ENCODE results near the gene CTSK. TPM values are rescaled to one million over a fixed set of nuclear protein-coding genes. Genes with fewer than 3 reads are reported as not detected.
"Not testable (repeated sequence)": the region's sequence is repeated elsewhere in the genome, so short reads cannot be mapped to it uniquely, and the experiment has no call there.

Gene CTSK
- total RNA-seq (2014; rRNA removed; shearing (Covaris generic)) = 0.10 TPM in 1 of 2 replicates, not detected in the other

- DNase-seq (ENCODE audit: low spot score) = no peak
Observed at GRCh38 chr1:150808121-150808520, at the start of gene CTSK. TSS of gene CTSK (minus strand) at chr1:150808260. CDS start at chr1:150806805, 1,455 bp downstream.

DNA sequence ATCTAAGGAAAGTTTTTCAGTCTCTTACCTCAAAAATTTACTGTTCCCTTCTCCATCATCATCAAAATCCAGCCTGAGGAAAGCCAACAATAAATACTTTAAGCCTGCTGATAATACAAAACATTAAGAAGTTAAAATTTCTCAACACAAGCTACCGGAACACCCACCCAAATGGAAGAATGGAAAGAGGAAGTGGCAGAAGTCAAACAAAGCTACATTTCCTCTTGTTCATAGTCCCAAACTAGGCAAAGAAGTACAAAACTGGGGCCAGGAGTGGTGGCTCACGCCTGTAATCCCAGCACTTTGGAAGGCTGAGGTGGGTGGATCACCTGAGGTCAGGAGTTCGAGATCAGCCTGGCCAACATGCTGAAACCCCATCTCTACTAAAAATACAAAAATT lies 44.7 kb upstream of the CTSK start:
- DNase-seq (ENCODE audit: low spot score) = not testable (repeated sequence)

DNA sequence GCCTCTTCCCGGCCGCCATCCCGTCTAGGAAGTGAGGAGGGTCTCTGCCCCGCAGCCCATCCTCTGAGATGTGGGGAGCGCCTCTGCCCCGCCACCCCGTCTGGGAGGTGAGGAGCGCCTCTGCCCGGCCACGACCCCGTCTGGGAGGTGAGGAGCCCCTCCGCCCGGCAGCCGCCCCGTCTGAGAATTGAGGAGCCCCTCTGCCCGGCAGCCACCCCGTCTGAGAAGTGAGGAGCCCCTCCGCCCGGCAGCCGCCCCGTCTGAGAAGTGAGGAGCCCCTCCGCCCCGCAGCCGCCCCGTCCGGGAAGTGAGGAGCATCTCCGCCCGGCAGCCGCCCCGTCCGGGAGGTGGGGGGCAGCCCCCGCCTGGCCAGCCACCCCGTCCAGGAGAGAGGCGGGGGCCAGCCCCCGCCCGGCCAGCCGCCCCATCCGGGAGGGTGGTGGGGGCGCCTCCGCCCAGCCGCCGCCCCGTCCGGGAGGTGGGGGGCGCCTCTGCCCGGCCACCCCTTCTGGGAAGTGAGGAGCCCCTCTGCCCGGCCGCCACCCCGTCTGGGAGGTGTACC lies 42.8 kb upstream of the CTSK start:
- DNase-seq (ENCODE audit: low spot score) = not testable (repeated sequence)

DNA sequence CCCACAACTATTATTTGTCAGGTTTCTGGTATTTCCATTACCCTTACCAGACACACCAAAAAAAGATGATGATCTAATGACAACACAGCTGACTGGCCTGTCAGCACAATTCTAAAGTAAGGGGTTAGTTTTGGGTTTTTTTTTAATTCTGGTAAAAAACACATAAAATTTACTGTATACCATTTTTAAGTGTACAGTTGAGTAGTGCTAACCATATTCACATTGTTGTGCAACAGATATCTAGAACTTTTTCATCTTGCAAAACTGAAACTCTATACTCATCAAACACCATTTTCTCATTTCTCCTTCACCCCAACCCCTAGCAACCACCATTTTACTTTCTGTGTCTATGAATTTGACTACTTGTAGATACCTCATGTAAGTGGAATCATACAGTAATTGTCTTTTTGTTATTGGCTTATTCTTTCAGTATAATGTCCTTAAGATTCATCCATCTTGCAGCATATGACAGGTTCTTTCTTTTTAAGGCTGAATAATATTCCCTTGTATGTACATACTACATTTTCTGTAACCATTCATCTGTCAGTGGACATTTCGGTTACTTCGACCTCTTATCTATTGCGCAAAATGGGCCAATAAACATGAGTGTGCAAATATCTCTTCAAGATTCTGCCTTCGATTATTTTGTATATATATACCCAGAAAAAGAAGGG lies 38.5 kb upstream of the CTSK start:
- no peak for DNase-seq (ENCODE audit: low spot score)

GRCh38 chr1:150843474-150843873 lies 35.4 kb upstream of the CTSK start:
- no peak for DNase-seq (ENCODE audit: low spot score)

- no peak for DNase-seq (ENCODE audit: low spot score)
Observed at GRCh38 chr1:150842964-150843363, 34.9 kb upstream of the CTSK start.

GRCh38 chr1:150842343-150842742 lies 34.3 kb upstream of the CTSK start:
- DNase-seq (ENCODE audit: low spot score) = no peak

- no peak for DNase-seq (ENCODE audit: low spot score)
Observed at GRCh38 chr1:150841626-150842025, 33.6 kb upstream of the CTSK start.

DNA sequence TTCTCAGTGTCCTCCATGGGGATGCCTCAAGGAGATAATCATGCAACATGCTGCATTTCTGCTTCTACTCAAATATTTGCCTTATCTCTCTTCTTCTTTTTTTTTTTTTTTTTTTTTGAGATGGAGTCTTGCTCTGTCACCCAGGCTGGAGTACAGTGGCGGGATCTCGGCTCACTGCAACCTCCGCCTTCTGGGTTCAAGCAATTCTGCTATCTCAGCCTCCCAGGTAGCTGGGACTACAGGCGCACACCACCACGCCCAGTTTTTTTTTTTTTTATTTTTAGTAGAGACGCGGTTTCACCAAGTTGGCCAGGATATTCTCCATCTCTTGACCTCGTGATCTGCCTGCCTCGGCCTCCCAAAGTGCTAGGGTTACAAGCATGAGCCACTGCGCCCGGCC lies 32.8 kb upstream of the CTSK start:
- not testable (repeated sequence) for DNase-seq (ENCODE audit: low spot score)

DNA sequence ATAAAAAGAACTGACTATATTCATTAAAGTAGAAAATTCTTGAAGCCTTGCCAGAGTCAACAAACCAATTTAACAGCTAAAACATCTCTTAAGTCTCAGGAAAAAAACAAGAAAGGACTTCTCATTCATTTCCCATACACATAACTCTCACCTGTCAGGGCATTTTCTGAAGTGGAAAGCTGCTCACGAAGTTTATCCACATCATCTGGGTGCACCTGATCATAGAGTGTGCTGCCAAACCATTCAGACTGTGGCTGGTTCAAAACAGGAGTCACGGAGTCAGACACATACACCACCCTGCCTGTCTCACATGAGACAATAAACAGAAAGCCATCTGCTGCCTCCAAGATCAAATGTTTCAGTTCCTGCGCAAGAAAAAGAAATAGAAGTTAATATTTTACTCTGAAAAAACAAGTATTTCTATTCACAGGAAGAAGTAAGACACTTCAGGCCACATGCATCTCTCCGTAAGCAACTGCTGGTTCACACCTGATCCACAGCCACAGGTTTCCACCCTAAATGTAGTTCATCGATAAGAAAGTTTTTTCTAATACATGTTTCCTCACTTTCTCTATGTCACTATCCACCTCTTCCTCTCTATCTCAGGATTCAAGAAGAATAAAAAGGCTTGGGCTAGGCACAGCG lies 28.2 kb upstream of the CTSK start:
- DNase-seq (ENCODE audit: low spot score) = no peak

- not testable (repeated sequence) for DNase-seq (ENCODE audit: low spot score)
Observed at GRCh38 chr1:150833961-150834360, 25.9 kb upstream of the CTSK start.

GRCh38 chr1:150832597-150832996 lies 24.5 kb upstream of the CTSK start:
- DNase-seq (ENCODE audit: low spot score) = no peak

DNA sequence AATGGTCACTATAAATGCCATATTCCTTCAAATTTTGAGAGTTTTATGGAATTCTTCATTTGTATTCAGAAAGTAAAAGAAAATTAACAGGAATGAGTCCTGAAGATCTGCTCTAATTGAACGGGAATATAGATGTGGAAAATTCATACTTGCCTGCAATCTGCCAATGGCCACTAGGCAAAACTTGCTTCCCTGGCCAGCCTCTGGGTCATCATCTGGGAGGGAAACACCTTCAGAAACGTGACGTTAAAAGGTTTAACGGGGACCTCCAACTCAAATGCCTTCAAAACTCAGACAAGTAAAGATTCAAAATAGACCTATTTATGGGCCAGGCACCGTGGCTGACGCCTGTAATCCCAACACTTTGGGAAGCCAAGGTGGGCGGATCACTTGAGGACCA lies 21.7 kb upstream of the CTSK start:
- DNase-seq (ENCODE audit: low spot score) = no peak

DNA sequence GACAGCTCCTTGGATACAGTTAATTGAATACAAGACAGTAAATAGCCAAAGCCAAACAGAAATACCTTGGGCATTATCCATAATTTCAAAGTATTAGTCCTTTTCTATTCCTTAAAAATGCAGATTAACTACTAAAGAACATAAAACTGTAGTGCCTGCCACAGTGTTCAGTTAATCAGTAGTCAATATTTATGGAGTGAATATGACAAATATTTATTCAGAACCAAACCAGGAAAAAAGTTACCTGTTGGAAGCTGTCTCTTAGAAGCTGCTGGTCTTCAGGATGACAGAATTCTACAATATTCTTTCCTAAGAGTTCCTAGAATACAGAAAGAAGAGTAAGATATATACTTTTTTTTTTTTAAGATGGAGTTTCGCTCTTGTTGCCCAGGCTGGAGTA lies 18.2 kb upstream of the CTSK start:
- no peak for DNase-seq (ENCODE audit: low spot score)

GRCh38 chr1:150820730-150821512 lies 12.9 kb upstream of the CTSK start:
- DNase-seq (ENCODE audit: low spot score) = no peak

DNA sequence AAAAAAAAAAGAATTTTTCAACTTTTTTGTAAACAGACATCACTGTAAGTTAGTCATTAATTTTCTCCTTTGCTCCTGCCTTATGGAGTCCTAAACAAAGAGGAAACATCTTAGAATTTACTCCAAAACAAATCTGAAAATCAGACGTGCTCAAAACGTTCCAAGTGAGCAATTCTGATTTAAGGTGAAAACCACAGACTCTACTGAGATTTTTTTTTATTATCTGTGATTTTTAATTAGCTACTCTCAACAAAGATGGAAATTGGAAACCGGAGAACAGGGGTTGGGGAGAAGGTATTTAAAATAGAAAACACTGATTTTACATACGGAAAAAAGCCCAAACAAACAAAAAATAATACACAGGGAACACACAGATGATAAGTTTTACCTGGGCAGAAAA lies 7.8 kb upstream of the CTSK start:
- no peak for DNase-seq (ENCODE audit: low spot score)

DNA sequence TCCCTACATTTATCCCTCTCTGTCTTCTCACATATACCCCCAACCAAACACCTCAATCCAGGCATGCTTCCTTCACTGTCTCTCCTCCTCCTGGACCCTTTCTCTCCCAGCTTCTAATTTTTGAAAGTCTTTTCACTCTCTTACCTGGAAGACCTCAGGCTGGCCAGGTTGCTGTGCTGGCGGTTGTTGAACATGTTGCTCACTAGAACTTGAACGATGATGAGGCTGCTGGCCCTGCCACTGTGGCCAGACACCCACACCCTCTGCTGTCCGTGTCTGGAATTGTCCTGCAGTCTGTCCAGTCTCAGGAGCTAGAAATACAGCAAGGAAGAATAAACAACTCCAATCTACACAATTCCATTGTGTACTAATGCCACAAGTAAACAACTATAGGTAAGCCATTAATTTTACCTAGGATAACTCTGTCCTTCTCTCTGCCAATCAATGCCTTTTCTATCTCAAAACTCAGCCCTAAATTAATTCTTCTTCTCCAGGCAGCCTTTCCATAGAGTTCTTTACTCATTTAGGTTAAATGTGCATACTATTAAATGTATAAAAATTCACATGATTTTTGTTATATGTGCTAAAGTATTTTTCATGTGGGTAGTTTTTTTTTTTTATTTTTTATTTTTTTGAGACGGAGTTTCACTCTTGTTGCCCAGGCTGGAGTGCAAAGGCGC lies 5.1 kb upstream of the CTSK start:
- peak; percentile 48 for DNase-seq (ENCODE audit: low spot score)

GRCh38 chr1:150810958-150811659 lies 3.0 kb upstream of the CTSK start:
- DNase-seq (ENCODE audit: low spot score) = no peak

DNA sequence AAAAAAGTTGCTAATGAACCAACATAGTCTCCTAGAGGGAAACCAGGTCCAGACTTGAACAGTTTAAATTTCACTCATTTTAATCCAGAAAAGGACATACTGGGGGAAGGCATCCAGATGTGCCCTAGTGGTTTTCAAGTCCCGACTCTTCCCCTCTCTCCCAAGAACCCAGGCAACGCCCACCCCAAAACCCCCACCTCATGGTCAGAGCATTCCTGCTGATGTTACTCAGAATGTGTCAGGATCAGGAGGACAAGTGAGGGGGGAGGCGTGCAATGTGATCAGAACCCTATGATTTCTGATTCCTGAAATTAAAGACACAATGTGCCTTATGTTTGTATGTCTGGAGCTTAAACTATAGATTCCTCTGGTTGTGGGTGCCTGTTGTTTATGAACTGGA lies 1.6 kb upstream of the CTSK start:
- no peak for DNase-seq (ENCODE audit: low spot score)

DNA sequence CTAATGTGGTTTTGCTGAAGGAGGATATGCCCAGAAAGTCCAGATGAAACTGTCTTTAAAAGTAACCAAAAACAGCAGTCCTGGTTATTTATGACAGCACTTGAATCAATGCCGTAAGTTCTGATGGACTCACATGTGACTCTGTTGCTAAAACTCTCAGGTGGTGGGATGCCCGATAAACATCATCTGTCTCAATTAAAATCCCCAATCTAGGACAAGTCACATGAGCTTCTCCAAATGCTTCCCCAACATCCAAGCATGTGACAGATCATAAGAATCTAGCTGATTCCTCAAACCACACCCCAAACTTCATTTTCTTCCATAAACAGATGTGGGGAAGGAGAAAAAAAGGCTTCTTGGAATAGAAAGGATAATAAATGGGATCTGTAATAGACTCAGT lies 786 bp upstream of the CTSK start:
- DNase-seq (ENCODE audit: low spot score) = no peak
